IPS-15b (cell line): ENCODE results near the gene CTDP1.
"Not testable (repeated sequence)": the region's sequence is repeated elsewhere in the genome, so short reads cannot be mapped to it uniquely, and the experiment has no call there.

Source experiments
- H3K27me3 ChIP-seq: one replicate; pipeline ENCODE4 v1.6.1; 2013; ENCODE audit warnings: low read length; ENCODE audit not compliant: control insufficient read depth, insufficient read depth
- H3K36me3 ChIP-seq: one replicate; pipeline ENCODE4 v1.6.1; 2013; ENCODE audit warnings: low read length; ENCODE audit not compliant: control insufficient read depth, insufficient read depth
- H3K4me1 ChIP-seq: one replicate; pipeline ENCODE4 v1.6.1; 2013; ENCODE audit warnings: mild to moderate bottlenecking, low read length; ENCODE audit not compliant: control insufficient read depth, insufficient read depth
- H3K4me3 ChIP-seq: one replicate; pipeline ENCODE4 v1.5.1; 2013; ENCODE audit warnings: low read depth, low read length
- H3K9ac ChIP-seq: one replicate; pipeline ENCODE4 v1.6.1; 2013; ENCODE audit warnings: low read depth, mild to moderate bottlenecking, low read length
- H3K9me3 ChIP-seq: one replicate; pipeline ENCODE4 v1.6.1; 2013; ENCODE audit warnings: mild to moderate bottlenecking, low read length; ENCODE audit not compliant: control insufficient read depth, insufficient read depth

Gene CTDP1

GRCh38 chr18:79723628-79724027 is 44.0 kb downstream of the CTDP1 start:
- Histone ChIP-seq H3K27me3 (no peaks in the 10 kb centered on the region), H3K9me3 (no peaks in the 10 kb centered on the region), H3K4me1 (no peaks in the 10 kb centered on the region), H3K36me3 (peaks cover 28% of the 10 kb centered on the region), H3K4me3 (no peak overlapping the region), H3K9ac (no peak overlapping the region)

GRCh38 chr18:79724299-79725080 is 44.9 kb downstream of the CTDP1 start:
- Histone ChIP-seq H3K36me3 (peaks cover 26% of the 10 kb centered on the region), H3K27me3 (no peaks in the 10 kb centered on the region), H3K4me3 (no peak overlapping the region), H3K9ac (no peak overlapping the region), H3K4me1 (no peaks in the 10 kb centered on the region), H3K9me3 (no peaks in the 10 kb centered on the region)

GRCh38 chr18:79725486-79725885 is 45.9 kb downstream of the CTDP1 start:
- Histone ChIP-seq H3K4me1 (no peaks in the 10 kb centered on the region), H3K27me3 (no peaks in the 10 kb centered on the region), H3K9ac (no peak overlapping the region), H3K4me3 (no peak overlapping the region), H3K36me3 (peaks cover 29% of the 10 kb centered on the region), H3K9me3 (no peaks in the 10 kb centered on the region)

GRCh38 chr18:79726721-79727120 is 47.1 kb downstream of the CTDP1 start:
- H3K9ac ChIP-seq, result no peak overlapping the region
- no peaks in the 10 kb centered on the region for H3K4me1 ChIP-seq
- H3K4me3 ChIP-seq, result no peak overlapping the region
- peaks cover 36% of the 10 kb centered on the region for H3K36me3 ChIP-seq
- no peaks in the 10 kb centered on the region for H3K27me3 ChIP-seq
- H3K9me3 ChIP-seq, result no peaks in the 10 kb centered on the region

- Histone ChIP-seq H3K4me3 (no peak overlapping the region), H3K9me3 (no peaks in the 10 kb centered on the region), H3K27me3 (no peaks in the 10 kb centered on the region), H3K4me1 (no peaks in the 10 kb centered on the region), H3K36me3 (peaks cover 40% of the 10 kb centered on the region), H3K9ac (no peak overlapping the region)
Observed at GRCh38 chr18:79727211-79727610, 47.6 kb downstream of the CTDP1 start.

GRCh38 chr18:79728931-79729586 is 49.5 kb downstream of the CTDP1 start:
- H3K4me1 ChIP-seq, result no peaks in the 10 kb centered on the region
- no peaks in the 10 kb centered on the region for H3K9me3 ChIP-seq
- H3K36me3 ChIP-seq, result peaks cover 38% of the 10 kb centered on the region
- H3K4me3 ChIP-seq, result no peak overlapping the region
- no peak overlapping the region for H3K9ac ChIP-seq
- H3K27me3 ChIP-seq, result no peaks in the 10 kb centered on the region

- H3K9me3 ChIP-seq, result no peaks in the 10 kb centered on the region
- H3K4me1 ChIP-seq, result no peaks in the 10 kb centered on the region
- peaks cover 37% of the 10 kb centered on the region for H3K36me3 ChIP-seq
Observed at GRCh38 chr18:79729611-79730010, 50.0 kb downstream of the CTDP1 start.

GRCh38 chr18:79730804-79731203 is 51.2 kb downstream of the CTDP1 start:
- Histone ChIP-seq H3K4me1 (no peaks in the 10 kb centered on the region), H3K27me3 (no peaks in the 10 kb centered on the region), H3K9ac (no peak overlapping the region), H3K9me3 (no peaks in the 10 kb centered on the region), H3K36me3 (peaks cover 46% of the 10 kb centered on the region), H3K4me3 (no peak overlapping the region)

More at GRCh38 chr18:79729611-79730010, 50.0 kb downstream of the CTDP1 start:
- Histone ChIP-seq H3K9ac (no peak overlapping the region), H3K4me3 (no peak overlapping the region), H3K27me3 (no peaks in the 10 kb centered on the region)

- not testable (repeated sequence) for H3K9ac ChIP-seq, H3K9me3 ChIP-seq, H3K27me3 ChIP-seq, H3K4me3 ChIP-seq, H3K4me1 ChIP-seq
- H3K36me3 ChIP-seq, result peaks cover 55% of the 10 kb centered on the region
Observed at GRCh38 chr18:79731881-79732720, 52.5 kb downstream of the CTDP1 start.

- peaks cover 55% of the 10 kb centered on the region for H3K36me3 ChIP-seq
- no peaks in the 10 kb centered on the region for H3K4me1 ChIP-seq
- no peak overlapping the region for H3K4me3 ChIP-seq
- H3K27me3 ChIP-seq, result no peaks in the 10 kb centered on the region
- no peak overlapping the region for H3K9ac ChIP-seq
- H3K9me3 ChIP-seq, result no peaks in the 10 kb centered on the region
Observed at GRCh38 chr18:79732721-79733025, 53.1 kb downstream of the CTDP1 start.

GRCh38 chr18:79733135-79733701 is 53.6 kb downstream of the CTDP1 start:
- H3K27me3 ChIP-seq, result no peaks in the 10 kb centered on the region
- H3K36me3 ChIP-seq, result peaks cover 56% of the 10 kb centered on the region
- H3K4me3 ChIP-seq, result no peak overlapping the region
- no peaks in the 10 kb centered on the region for H3K4me1 ChIP-seq
- H3K9ac ChIP-seq, result no peak overlapping the region
- no peaks in the 10 kb centered on the region for H3K9me3 ChIP-seq
